ENCODE measurements around the gene ERP27.

ERP27 gene

DNA sequence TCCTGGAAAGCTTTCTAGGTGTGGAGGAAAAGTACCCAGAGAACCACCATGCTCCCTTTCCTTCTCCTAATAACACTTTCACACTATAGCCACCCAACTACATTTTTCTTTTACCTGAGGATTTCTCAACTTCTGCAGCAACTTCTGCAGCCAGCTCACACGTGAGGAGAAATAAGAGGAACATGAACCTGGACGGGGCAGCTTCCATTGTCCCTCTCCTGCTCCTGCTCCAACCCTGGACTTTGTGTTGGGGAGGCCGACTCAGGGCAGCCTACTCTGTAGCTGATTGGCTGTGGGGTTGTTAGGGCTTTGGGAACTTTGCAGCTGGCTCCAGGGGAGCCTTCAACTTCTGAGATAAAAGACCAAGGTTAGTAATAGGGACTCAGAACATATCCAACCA is at the start of gene ERP27:
ERP27 (minus strand) TSS at position 237 of the 400 bp plus-strand sequence; CDS start at position 208, 29 bp downstream.
- no peak for DNase-seq

DNA sequence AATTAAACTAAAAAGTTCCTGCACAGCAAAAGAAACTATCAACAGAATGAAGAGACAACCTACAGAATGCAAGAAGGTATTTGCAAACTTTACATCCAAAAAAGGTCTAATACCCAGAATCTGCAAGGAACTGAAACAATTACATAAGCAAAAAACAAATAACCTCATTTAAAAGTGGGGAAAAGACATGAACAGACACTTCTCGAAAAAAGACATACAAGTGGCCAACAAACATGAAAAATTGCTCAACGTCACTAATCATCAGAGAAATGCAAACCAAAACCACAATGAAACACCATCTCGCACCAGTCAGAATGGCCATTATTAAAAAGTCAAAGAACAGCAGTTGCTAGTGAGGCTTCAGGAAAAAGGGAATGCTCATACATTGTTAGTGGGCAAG is 49.7 kb upstream of the ERP27 start:
- DNase-seq: no peak

DNA sequence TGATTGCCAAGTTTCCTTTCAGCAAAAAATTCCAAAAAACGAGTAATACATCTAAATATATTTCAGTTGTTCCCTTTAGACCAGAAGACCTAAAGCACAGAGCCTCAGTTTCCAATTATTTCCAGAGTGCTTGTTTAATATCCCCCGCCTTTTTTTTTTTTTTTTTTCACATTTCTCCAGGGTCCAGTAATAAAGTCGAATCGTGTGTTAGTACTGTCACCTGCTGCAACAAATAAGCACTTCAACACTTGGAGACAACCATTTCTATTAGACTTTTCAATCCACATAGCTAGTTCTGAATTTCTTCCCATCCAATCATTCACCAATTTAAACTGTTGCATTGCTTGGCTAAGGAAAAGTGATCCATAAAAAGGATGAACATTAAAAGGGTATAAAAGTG is 48.1 kb upstream of the ERP27 start:
- no peak for DNase-seq

DNA sequence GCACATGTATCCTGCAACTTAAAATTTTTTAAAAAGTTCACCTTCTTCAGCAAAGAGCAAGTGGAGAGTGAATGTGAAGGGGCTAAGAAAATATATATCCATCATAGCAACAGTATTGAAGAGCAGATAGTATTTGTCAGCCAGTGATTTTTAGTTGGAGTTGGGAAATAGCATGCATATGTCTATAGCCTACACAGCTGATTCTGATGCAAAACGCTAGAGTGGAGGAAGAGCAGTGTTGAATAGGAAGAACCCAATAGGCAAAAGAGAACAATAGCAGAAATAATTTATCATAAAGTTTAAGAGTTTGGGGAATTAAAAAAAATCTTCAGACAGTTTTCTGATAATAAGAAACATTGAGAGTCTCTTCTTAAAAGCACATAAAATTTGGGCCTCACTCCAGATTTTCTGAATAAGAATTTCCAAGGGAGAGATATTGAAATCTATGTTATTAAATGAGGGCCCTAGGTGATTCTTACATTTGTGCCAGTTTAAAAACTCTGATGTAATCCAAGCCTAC is 46.5 kb upstream of the ERP27 start:
- no peak for DNase-seq

DNA sequence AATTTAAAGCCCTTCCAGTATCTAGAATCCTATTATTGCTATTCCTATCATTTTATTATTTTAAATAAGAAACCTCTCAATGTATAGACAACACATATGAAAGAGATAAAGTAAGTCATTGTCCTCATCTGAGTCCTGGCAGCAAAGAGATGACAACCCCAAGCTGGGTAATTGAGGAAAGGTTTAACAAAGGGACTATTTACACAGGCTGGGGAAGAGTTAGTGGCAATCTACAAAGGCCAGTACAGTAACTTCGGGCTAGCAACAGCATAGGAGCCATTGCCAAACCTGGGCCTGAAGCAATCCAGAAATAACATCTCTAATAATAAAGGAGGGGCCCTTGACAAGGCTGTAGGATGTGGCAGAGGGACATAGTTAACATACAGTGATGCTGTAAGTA is 45.7 kb upstream of the ERP27 start:
- no peak for DNase-seq

DNA sequence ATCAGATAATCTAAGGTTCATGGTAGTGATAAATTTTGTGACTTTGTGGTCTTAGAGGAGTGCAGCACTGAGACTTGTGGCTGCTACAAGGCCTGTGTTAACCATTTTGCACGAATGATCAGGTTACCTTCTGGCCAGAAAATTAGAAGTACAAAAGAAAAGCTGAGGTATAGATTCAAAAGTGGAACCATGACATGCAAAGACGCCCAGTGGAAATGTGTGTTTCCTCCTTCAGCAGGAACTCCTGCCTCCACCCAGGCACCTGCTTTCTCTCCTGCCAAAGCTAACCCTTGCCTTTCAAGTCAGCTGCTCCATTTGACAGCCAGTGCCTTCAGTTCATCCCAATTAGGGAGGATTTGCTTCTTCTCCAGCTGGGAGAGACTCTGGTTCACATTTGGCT is 44.7 kb upstream of the ERP27 start:
- no peak for DNase-seq

DNA sequence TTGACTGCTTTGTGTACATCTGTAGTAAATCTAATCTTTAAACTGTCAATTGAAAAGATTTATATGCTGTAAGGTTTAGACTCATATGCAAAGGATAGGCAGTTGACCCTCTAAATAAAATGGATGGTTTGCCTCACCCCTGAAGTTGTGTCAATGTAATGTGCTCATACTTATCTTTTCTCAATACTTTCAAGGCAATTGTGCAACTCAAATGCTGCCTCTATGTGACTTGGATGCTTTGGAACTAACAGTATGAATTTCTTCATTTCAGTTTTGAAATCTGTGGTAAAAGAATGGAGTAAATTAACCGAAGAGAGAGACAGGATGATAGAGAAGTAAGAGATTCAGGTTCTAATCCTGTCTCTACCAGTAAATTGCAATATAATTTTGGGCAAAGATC is 44.2 kb upstream of the ERP27 start:
- no peak for DNase-seq

DNA sequence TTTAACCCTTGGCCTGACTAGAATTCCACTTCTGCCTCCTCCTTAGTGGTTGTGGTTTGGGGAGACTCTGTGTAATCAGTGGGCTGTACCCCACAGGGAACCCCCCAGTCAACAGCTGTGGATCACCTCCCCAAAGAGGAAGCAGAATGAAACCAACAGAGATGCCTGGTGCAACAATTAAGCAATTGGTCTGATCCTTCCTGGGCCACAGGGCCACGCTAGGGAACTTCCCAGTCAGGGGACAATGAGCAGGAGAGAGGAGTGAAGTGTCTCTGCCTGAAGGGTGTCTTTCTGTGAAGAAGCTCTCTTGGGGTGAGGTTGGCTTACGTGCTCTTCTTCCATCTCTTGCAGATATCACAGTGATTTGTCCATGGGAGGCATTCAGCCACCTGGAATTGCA is 42.7 kb upstream of the ERP27 start:
- DNase-seq: no peak

DNA sequence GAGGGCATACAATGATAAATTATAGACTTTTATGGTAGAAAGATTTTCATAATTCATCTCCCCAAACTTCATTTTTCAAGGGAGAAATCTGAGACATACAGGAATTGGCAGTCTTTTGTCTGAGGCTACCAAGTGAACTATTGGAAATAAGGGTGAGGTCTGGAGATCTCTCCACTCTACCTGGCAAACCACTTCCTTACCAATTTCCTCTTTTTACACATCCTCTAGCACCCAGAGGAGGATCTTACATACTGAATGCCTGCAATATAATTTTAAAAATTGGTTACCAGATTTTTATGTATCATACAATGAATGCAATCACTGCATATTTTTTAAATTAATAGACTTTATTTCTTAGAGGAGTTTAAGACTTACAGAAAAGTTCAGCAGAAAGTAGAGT is 41.1 kb upstream of the ERP27 start:
- DNase-seq: no peak

DNA sequence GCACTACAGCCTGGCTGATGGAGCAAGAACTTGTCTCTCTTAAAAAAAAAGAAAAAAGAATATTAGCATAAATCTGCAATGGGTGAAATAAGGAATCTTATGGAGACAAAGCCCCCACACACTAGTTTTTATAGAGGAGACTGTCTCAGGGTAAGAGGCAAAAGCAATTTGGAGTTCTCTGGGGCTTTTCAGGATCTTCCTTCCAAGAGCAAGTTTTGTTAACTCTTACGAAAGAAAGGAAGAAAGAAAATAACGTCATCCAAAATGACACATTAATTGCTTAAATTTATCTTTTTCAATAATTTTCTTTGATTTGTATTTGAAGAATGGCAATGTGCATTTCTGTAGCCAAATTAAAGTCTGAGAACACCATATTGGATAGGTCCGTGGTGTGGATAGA is 38.3 kb upstream of the ERP27 start:
- DNase-seq: no peak

DNA sequence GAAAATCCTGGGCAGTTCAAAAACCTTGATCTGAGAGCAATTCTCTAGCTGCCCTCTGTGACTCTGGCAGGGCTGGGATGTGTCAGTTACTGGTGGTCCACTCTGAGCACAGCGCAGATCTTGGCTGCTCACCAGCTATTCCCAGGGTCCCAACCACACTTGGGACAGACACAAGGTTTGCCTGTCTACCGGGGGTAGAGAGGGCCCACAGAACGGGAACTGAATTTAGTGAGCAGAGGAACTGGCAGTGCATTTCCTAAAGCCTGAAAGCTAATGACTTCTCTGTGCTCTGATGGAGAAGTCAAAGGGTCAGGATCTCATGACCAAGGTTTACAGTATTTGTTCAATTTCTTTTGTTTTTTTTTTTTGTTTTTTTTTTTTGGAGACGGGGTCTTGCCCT is 37.1 kb upstream of the ERP27 start:
- DNase-seq: no peak

DNA sequence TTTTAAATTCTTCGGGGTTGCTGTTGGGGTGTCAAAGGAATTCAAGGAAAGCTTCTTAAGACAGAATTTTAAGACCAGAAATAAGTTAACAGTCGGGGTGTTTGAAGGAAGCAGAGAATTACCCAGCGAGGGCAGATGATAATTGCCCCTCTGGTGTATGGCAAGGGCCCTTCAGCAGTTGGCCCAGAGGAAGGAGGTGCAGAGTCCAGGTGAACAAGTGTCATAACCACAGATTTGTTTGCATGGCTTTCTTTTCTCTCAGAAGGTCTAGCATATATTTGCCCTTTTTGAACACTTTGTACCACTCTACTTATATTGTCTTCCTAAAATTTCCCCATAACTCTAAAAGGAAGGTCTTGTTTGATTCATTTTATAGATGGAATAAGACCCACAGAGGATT is 36.3 kb upstream of the ERP27 start:
- DNase-seq: no peak

DNA sequence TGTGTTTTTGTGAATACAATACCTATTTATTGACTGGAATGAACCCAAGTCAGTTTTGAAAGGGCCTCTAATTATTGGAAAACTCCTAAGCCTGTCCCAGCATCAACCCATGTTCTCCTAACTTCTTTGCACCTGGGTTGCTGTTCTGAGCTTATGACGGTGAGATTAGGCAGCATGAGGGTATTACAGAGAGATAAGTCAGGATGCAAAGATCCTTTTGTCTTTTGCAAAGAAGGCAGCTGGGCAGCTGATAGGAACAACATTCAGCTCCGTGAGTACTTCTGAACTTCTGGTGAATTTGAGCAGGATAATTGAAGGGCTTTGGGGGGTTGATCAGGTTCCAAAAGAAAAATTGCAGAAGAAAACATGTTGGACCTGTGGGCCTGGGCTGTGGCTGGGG is 34.5 kb upstream of the ERP27 start, which contains the start of gene PDE6H:
PDE6H (plus strand) TSS at position 227 of the 400 bp plus-strand sequence. CDS start 4,971 bp downstream, outside the sequence.
- no peak for DNase-seq

DNA sequence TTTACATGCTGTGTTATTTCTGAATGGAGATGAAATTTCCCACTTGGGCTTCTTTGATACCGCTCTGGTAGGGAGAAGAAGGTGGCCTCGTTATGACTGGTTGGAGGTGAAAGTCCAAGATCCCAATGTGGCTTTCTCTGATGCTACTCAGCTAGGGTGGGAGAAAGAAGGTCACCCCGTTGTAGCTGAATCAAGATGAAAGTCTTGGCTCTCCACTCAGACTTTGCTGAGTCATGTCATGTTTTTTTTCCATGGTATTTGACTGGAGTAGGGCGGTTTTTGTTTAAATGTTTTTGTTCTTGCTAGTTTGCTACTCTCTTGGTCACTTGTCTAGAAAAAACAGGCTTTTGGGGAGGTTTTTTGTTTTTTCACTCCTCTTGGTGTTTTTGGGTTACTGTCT is 32.1 kb upstream of the ERP27 start:
- no peak for DNase-seq

DNA sequence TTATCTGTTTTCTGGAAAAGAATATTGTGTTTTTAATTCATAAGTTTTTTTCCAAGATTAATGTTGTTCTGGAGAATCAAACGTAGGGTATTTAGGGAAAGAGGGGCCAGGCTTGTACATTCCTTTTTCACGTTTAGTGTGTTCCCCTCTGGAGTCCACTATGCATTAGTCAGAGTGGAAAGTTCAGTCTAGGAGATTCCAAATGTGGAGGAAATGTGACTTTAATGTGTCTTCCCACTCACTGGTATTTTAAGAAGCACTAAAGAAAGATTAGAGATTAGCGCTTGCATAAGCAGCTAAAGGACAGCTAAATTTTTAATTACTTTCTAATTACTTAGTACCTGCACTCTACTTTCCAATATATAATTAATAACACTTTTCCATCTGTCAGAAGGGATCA is 30.1 kb upstream of the ERP27 start:
- no peak for DNase-seq

DNA sequence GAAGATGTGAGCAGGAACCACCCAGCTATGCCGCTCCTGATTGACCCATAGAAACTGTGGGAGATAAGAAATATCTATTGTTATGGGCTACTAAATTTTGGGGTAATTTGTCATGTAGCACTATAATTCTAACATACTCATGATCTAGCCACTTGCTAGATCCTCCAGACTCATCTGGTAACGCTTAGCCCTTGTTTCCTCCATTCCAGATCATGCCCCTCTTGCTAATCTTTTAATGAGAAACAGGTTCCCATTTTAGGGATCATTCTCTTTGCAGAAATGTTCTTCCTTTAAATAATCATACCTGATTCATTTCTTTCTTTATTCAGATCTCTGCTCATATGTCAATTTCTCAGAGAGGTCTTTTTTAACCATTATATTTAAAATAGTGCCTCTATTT is 26.9 kb upstream of the ERP27 start:
- no peak for DNase-seq

DNA sequence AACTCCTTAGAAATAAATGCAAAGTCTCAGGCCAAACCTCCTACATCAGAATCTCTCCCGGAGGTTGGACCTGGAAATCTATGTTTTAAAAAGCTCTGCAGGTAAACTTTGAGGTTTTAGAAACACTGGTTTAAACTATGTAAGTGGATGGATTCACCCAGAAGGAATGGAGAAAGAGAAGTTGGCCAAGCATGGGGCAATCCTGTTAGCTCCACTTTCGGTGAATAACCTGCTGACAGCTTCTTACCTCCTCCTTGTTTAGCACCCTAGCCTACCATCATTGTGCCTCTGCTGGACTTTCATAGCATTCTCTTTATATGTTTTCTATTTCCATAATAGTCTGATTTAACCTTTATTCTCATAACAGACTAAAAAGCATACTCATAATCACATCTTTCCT is 26.1 kb upstream of the ERP27 start:
- DNase-seq: no peak

DNA sequence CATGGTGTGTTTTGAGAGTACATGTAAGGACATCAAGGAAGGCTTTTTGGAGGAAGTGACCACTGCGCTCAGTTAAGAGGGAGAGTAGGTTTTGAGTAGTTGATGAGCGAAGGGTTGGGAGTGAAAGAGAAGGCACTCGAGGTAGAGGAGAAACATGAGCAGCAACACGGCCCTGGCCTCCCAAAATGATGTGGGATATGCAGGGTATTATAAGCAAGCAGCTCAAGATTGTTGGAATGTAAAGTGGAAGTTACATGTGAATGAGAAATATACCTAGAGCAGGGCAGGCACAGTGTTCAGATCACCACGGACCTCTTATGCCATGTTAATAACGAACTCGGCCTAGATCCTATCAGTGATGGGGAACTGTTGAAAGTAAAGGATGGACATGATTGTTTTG is 25.2 kb upstream of the ERP27 start:
- DNase-seq: no peak

DNA sequence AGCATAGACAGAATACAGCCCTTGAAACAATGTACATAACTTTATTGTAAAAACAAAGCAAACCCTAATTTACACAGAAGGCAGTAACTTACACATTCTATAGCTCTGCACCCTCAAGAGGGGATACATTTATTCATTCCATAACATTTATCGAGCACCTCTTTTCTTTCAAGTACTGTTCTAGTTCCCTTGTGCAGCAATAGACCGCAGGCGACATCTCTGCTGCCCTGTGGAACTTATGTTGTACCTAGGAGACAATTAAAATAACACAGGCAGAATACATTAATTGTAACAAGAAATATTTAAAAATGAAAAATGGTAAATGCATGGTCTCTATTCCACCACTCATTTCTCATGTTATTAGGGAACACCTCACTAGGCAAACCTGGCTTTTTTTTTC is 24.5 kb upstream of the ERP27 start:
- DNase-seq: no peak

DNA sequence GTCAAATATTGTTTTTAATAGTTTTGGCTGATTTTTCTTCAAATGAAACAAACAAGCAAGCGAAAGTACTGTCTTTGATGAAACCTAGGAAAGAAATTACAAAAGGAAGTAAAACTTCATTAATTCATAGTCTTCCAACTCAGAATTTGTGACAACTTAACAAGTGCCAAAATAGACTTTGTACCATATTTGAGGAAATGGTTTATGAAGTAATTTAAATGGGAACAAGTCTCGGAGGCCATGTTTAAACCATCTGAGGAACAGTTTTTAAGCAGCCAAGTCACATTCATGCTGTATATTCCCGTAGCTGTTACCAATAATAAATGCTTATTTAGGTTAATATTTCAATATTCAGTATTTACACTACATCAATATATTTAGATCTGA is 23.8 kb upstream of the ERP27 start:
- no peak for DNase-seq

DNA sequence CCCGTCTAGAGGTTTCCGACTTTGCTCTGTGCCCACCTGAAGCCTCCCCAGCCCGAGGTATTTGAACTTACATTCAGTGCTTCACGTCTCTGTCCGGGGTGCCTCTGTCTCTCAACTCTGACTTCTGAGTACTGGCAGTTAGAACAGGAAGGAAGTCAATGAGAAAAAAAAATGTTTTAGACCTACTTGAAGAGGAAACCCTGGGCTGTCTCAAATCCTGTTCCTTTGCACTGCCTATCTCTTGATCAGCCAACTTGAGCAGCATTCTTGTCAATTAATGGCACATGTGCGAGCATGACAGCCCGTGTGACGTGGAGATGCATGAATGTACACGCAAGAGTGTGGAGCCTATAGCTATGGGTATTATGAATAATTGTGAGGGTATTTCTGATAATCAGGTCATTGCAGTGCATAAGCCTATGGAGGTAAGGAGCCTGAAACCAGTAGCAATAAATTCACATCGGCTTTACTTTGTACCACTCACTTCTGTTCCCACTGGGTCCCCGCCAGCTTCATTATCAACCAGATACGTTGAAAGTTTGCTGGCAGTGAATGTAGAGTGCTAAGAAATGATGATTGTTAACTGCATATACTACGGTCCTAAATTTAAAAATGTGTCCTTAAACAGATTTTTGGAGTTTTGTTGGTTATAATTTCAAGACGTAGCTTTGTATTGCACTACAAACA is 23.3 kb upstream of the ERP27 start, which contains the start of gene ARHGDIB:
ARHGDIB (minus strand) TSS at position 136 of the 687 bp plus-strand sequence. CDS start 10,889 bp downstream, outside the sequence.
- peak; percentile 72 for DNase-seq

DNA sequence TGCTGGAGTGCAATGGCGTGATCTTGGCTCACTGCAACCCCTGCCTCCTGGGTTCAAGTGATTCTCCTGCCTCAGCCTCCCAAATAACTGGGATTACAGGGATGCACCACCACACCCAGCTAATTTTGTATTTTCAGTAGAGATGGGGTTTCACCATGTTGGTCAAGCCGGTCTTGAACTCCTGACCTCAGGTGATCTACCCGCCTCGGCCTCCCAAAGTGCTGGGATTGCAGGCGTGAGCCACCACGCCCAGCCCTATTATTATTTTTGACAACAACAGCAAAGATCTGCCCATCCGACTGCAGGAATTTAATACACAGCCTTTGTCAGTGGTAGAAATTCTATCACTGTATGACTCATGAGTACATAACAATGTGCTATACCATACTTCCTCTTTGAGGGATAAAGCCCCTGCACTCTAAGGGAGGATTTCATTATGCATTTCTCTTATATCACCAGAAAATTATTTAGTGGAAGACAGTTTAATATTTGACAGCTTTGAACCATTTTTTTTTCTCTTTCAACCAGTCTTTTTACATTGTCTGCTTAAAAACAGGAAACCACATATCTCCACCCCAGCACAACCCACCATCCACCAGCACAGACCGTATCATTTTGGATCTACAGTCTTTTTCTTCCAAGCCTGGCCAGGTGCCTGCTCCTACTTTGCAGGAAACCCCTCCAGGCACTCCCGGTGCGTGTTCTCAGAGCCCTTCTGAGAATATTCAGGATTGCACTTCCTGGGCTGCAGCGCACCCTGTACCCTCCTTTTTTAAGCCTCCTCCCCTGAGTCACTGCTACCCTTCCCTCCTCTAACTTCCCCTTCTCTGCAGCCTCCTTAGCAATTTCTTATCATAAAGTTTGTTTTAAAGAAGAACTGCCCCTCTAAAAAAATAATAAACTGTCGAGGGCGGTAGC is 22.5 kb upstream of the ERP27 start:
- DNase-seq: peak; percentile 66

DNA sequence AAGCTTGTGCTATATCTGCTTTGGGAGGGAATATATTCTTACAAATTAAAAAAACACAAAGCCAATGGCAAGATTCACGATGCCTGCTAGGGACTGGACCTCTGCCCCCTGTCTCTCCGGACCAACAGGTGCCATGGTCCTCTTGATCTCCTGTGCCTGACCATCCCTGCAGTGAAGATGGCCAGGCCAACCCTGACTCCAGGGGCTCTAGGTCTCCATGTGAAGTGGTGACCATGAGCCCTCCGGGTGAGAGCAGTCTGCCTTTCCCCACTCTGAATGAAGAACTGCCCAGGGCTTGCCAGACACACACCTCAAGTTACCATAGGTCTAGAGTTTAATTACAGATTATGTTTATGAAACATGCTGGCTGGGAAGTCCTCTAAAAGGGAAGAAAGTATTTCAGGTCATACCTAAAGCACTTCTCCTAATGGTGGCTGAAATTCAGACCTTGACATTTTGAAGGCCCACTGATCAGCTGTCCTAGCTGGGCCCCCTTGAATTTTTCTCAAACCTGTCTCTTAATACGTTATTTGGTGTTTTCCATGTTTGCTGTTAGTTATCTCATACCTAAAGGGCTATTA is 21.7 kb upstream of the ERP27 start:
- DNase-seq: no peak

DNA sequence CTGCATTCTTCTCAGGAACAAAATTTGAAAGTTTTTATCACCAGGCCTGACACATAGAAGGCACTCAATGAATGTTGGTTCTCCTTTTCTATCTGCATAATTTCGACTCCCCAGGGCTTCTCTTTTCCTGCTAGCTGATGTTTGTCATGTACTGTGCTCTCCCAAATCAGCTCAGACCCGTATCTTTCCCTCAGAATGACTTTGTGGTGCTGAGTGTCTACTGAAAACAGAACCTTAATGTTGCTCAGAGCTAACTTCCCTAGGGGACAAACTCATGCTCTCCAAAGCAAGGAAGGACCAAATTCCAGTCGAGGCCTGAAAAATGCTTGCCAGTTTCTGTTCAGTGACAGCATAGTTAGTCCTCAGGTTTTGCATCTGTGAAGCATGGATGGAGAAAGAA is 21.1 kb upstream of the ERP27 start:
- no peak for DNase-seq
